ENCODE results near the gene YIPF5.

The YIPF5 gene

DNA sequence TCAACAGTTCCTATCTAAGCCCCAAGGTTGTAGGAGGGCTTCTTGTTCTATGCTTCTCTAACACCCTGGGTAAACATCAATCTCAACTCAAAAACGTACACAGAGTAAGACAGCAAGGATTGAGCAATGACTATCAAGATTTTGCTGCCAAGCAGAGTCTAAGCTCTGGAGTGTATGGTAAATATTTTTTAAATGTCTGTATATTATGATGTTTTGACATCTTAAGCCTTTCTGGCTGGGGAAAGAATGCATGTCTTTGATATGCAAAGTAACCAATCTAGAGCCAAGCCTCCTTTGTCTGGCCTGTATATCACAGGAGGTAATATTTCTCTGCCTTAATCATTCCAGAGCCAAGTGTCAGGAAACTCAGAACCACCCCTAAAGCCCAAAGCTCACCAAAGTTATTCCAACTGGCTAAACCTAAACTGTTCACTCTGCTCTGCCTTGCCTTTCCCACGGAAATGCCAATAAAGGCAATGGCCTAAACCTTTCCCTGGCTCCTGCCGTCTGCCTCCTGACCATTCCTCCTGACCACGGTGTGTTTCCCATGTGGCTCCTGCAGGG is 45.2 kb downstream of the YIPF5 start:
- no peak for DNase-seq (ENCODE audit: low read depth in 2 of 2)

DNA sequence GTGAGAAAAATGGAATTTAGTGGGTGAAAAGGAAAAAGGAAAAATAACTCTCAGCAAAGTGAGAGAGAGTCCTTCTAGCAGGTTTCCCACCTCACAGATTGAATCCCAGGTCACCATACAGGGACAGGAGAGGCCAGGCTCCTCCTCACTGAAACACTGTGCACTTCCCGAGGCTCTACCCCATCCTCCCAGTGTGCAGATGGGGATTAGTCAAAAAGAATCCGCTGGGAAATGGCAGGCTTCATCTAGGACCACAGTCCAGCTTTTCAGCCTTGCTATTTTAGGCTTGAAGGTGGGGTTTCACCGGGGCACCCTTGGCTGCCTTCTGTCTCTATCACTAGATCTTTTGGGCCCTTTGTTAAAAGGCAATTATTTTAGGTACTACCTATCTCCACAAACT is 47.8 kb downstream of the YIPF5 start:
- no peak for DNase-seq (ENCODE audit: low read depth in 2 of 2)

DNA sequence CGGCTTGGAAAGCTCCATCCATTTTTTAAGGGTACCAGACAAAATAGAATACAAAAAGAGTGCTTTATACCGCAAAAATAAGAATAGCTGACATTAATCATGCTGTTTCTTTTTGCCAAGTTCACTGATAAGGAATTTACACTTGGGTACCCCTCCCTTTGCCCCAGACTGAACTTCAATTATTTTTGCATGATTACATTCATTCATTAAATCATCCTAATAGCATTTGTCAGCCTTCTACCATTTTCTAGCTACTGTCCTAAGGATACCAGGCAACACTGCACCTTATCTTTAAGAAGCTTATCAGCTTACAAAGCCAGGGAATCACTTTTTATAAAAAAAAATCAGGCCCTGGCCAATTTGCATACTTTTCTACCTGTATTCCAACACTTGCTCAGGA is 48.4 kb downstream of the YIPF5 start:
- no peak for DNase-seq (ENCODE audit: low read depth in 2 of 2)

DNA sequence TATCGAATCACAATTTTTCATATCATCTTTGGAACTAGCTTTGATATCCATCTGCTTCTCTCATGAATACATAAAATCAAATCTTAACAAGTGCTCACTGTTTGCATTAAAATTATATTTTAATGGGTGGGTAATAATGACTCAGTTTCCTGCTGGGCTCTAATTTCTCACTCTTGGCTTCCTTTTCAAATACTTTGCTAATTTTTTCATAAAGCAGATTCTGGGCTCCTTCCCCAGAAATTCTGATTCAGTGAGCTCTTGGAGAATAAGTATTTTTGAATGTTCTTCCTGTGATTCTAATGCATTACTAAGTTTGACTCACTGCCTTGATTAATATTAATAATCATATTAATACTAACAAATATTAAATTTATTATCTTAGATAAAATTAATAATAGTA is 48.9 kb downstream of the YIPF5 start:
- DNase-seq (ENCODE audit: low read depth in 2 of 2), result no peak

- DNase-seq (ENCODE audit: low read depth in 2 of 2), result no peak
Measured at GRCh38 chr5:144120661-144121180, 49.7 kb downstream of the YIPF5 start.

DNA sequence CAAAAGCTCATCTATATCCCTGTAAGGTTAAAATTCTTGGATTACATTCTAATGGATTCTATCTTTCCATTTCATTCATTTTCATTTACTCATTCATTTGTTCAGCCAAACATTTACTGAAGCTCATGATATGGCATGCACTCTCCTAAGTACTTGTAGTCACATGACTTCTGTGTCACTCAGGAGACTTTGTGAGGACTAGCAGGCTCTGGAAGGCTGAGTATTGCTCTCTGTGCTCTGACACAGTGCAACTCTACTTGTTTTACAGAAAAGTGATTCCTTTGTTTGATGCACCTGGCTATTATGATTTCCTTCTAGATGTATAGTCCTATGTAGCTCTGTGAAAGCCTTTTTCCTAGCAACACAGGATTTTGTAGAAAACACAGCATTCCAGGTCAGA is 53.0 kb downstream of the YIPF5 start:
- DNase-seq (ENCODE audit: low read depth in 2 of 2), result no peak

DNA sequence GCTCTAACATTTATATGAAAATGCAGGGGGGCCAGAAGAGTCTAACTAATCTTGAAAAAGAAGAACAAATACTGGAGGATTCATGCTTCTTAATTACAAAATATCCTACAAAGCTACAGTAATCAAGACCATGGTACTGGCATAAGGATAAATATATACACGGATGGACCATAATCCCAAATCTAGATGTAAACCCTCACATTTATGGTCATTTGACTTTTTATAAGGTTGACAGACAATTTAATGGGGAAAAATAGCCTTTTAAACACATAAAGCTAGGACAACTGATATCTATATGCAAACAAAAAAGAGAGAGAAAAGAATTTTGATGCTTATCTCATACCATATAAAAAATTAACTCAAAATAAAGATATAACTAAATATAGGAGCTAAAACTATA is 55.9 kb downstream of the YIPF5 start:
- DNase-seq (ENCODE audit: low read depth in 2 of 2), result no peak

Measured in stimulated activated CD8-positive, alpha-beta memory T cell treated with anti-CD3 and anti-CD28 coated beads, Interleukin-7, amount 100 ng/mL, for 1 hour (primary cell).